Measurements from ENCODE around the gene TMEM74B. TPM values are rescaled to one million over a fixed set of nuclear protein-coding genes. Genes with fewer than 3 reads are reported as not detected.

The TMEM74B gene
- total RNA-seq, 2 experiments from 2014 or later, result not detected

DNA sequence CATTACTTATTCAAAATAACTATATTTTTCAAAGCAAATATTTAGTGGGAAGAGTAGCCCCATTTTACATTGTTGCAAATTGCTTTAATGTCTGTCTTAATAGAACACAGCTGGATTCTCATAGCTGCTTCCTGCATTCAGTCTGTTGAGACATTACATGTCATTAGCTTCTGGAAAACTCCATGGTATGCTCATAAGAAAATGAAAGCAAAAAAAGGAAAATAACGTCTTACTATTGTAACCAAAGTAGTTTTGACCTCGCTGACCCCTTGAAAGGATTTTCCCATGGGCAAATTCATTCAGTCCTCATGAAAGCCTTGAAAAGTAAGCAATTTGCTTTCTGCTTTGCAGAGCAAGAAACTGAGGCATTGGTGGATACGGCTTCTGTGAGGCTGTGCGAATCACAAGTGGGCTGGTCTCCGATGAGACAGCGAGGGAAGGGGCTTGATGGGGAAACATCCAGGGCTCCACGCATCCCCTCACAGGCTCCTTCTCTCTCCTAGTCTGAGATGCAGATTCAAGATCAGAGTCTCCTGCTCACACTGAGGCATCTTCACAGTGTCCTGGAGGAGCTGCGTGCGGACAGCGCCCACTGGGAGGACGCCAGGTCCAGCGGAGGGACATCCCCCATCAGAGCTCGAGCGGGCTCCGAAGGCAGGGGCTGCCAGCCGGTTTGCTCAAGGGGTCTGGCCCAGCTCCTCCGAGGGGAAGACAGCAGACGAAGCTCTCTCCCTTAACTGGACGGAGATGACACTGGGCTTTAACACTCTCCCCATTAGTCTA lies 21.8 kb upstream of the TMEM74B start:
- Histone ChIP-seq H3K4me1 (ENCODE audit: insufficient read depth, low read length, poor library complexity, severe bottlenecking) (no peaks in the 10 kb centered on the region), H4K20me1 (ENCODE audit: insufficient read depth, low read length) (no peaks in the 10 kb centered on the region), H3K4me3 (ENCODE audit: low read depth, low read length, poor library complexity, severe bottlenecking) (no peak overlapping the region), H3K4me2 (ENCODE audit: low read length) (no peak overlapping the region), H2AFZ (ENCODE audit: low read length) (no peak overlapping the region), H3K9me3 (ENCODE audit: low read length) (no peaks in the 10 kb centered on the region), H3K27ac (ENCODE audit: low read depth, low read length, poor library complexity, severe bottlenecking) (no peak overlapping the region), H3K9me2 (ENCODE audit: insufficient read depth, low read length) (no peaks in the 10 kb centered on the region), H3K36me3 (ENCODE audit: insufficient read depth, low read length) (no peaks in the 10 kb centered on the region), H3K79me2 (ENCODE audit: insufficient read depth, low read depth, low read length) (no peaks in the 10 kb centered on the region)
- intact Hi-C loops (cut with micrococcal nuclease; ENCODE audit: unreplicated experiment), result no loop called here
- ChIA-PET POLR2A (interaction anchor here (0.6 to 0.7 kb wide), 3 partner anchors 48 to 408 kb away, joined by 3 to 5 read pairs (median 4); no protein-coding TSS in a partner anchor), CTCF (ENCODE audit: unreplicated experiment) (interaction anchor here (0.6 kb wide), 1 partner anchor 842 kb away, joined by 3 read pairs; no protein-coding TSS in a partner anchor)
- BruUV-seq (replicated peaks), result no TSS peak
- DNase-seq (ENCODE audit: low spot score), result no peak
- TF ChIP-seq, protein P1, sequence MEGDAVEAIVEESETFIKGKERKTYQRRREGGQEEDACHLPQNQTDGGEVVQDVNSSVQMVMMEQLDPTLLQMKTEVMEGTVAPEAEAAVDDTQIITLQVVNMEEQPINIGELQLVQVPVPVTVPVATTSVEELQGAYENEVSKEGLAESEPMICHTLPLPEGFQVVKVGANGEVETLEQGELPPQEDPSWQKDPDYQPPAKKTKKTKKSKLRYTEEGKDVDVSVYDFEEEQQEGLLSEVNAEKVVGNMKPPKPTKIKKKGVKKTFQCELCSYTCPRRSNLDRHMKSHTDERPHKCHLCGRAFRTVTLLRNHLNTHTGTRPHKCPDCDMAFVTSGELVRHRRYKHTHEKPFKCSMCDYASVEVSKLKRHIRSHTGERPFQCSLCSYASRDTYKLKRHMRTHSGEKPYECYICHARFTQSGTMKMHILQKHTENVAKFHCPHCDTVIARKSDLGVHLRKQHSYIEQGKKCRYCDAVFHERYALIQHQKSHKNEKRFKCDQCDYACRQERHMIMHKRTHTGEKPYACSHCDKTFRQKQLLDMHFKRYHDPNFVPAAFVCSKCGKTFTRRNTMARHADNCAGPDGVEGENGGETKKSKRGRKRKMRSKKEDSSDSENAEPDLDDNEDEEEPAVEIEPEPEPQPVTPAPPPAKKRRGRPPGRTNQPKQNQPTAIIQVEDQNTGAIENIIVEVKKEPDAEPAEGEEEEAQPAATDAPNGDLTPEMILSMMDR (conservative IDR thresholded peaks at IDR 0.05; ENCODE audit: low read length), result no peak
- TF ChIP-seq EZH2phosphoT487 (IDR thresholded peaks at IDR 0.05; ENCODE audit: borderline replicate concordance, low read depth, low read length), result no peak

DNA sequence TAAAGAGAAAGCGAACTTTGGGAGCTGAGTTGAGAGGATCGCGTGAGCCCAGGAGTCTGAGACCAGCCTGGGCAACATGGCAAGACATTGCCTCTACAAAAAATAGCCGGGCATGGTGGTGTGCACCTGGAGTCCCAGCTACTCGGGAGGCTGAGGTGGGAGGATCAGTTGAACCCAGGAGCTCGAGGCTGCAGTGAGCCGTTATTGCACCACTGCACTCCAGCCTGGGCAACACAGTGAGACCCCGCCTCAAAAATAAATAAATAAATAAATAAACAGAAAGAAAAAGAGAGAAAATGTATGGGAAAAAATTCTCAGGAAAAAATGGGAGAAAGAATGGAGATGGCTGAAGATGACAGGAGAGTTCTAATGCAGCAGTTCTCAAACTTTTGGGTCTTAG lies 21.0 kb upstream of the TMEM74B start:
- intact Hi-C loops (cut with micrococcal nuclease; ENCODE audit: unreplicated experiment), result no loop called here
- no TSS peak for BruUV-seq (replicated peaks)
- Histone ChIP-seq H4K20me1 (ENCODE audit: insufficient read depth, low read length) (no peaks in the 10 kb centered on the region), H3K4me1 (ENCODE audit: insufficient read depth, low read length, poor library complexity, severe bottlenecking) (no peaks in the 10 kb centered on the region), H3K4me3 (ENCODE audit: low read depth, low read length, poor library complexity, severe bottlenecking) (no peak overlapping the region), H3K36me3 (ENCODE audit: insufficient read depth, low read length) (no peaks in the 10 kb centered on the region), H3K79me2 (ENCODE audit: insufficient read depth, low read depth, low read length) (no peaks in the 10 kb centered on the region), H3K9me3 (ENCODE audit: low read length) (no peaks in the 10 kb centered on the region), H2AFZ (ENCODE audit: low read length) (no peak overlapping the region), H3K9me2 (ENCODE audit: insufficient read depth, low read length) (no peaks in the 10 kb centered on the region), H3K27ac (ENCODE audit: low read depth, low read length, poor library complexity, severe bottlenecking) (no peak overlapping the region), H3K4me2 (ENCODE audit: low read length) (no peak overlapping the region)
- TF ChIP-seq EZH2phosphoT487 (IDR thresholded peaks at IDR 0.05; ENCODE audit: borderline replicate concordance, low read depth, low read length), result no peak
- TF ChIP-seq, protein P1 (conservative IDR thresholded peaks at IDR 0.05; ENCODE audit: low read length), result no peak
- ChIA-PET POLR2A (interaction anchor here (0.6 to 1.3 kb wide), 3 partner anchors 54 to 407 kb away, joined by 3 to 4 read pairs (median 4); no protein-coding TSS in a partner anchor), CTCF (ENCODE audit: unreplicated experiment) (interaction anchor here (0.6 kb wide), 1 partner anchor 843 kb away, joined by 3 read pairs; no protein-coding TSS in a partner anchor)
- no peak for DNase-seq (ENCODE audit: low spot score)

DNA sequence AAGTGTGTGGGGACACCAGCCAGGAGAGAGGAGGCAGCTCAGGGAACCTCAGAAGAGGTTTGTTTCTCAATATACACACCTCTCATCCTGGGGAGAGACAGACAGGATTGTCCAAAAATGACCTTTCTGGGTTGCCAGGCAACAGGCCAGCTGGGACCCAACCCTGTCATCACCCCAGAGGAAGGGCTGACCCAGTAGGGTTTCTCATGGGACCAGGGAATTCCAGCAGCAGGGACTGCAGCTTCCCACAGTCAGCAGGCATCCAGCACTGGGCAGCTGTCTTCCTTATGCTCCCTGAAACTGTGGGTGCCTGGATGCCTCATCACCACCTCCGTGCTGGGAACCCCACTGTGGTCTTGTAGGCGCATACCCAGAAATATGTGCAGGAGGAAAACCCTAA lies 19.8 kb upstream of the TMEM74B start:
- DNase-seq (ENCODE audit: low spot score), result no peak
- no peak overlapping the region for H3K4me3 ChIP-seq (ENCODE audit: low read depth, low read length, poor library complexity, severe bottlenecking)
- H3K79me2 ChIP-seq (ENCODE audit: insufficient read depth, low read depth, low read length), result no peaks in the 10 kb centered on the region
- H3K4me1 ChIP-seq (ENCODE audit: insufficient read depth, low read length, poor library complexity, severe bottlenecking), result no peaks in the 10 kb centered on the region
- TF ChIP-seq, protein P1 (conservative IDR thresholded peaks at IDR 0.05; ENCODE audit: low read length), result no peak
- TF ChIP-seq EZH2phosphoT487 (IDR thresholded peaks at IDR 0.05; ENCODE audit: borderline replicate concordance, low read depth, low read length), result no peak
- H3K4me2 ChIP-seq (ENCODE audit: low read length), result no peak overlapping the region
- no peak overlapping the region for H2AFZ ChIP-seq (ENCODE audit: low read length)
- H3K27ac ChIP-seq (ENCODE audit: low read depth, low read length, poor library complexity, severe bottlenecking), result no peak overlapping the region
- no peaks in the 10 kb centered on the region for H3K36me3 ChIP-seq (ENCODE audit: insufficient read depth, low read length)
- no TSS peak for BruUV-seq (replicated peaks)
- intact Hi-C loops (cut with micrococcal nuclease; ENCODE audit: unreplicated experiment), result no loop called here
- H3K9me2 ChIP-seq (ENCODE audit: insufficient read depth, low read length), result no peaks in the 10 kb centered on the region
- H3K9me3 ChIP-seq (ENCODE audit: low read length), result no peaks in the 10 kb centered on the region
- no peaks in the 10 kb centered on the region for H4K20me1 ChIP-seq (ENCODE audit: insufficient read depth, low read length)
- ChIA-PET POLR2A (no interaction called here), CTCF (ENCODE audit: unreplicated experiment) (no interaction called here)

Measured in OCI-LY7 (cell line).